Mesenchymal stem cell (in vitro differentiated cells and primary cell): Measurements from ENCODE around the gene RPRD2.

ENCODE experiments used
- DNase-seq: peaks from one replicate; pipeline ENCODE4 v3.0.0-alpha.2; 2013
- H2AFZ ChIP-seq: one replicate; pipeline ENCODE4 v1.6.1; 2013; ENCODE audit warnings: low read depth, mild to moderate bottlenecking, control low read depth, inconsistent platforms, low read length, moderate library complexity
- H2AK5ac ChIP-seq: 2 replicates; pipeline ENCODE4 v1.6.1; 2013; ENCODE audit warnings: low read length, moderate library complexity, mild to moderate bottlenecking, inconsistent platforms; ENCODE audit not compliant: severe bottlenecking
- H2BK120ac ChIP-seq: one replicate; pipeline ENCODE4 v1.6.1; 2013; ENCODE audit warnings: low read depth, mild to moderate bottlenecking, inconsistent platforms, low read length, moderate library complexity
- H2BK12ac ChIP-seq, 2 experiments: one replicate each; pipeline ENCODE4 v1.6.1; 2013; ENCODE audit warnings: inconsistent platforms in 2 of 2, low read length in 2 of 2, mild to moderate bottlenecking in 2 of 2, moderate library complexity in 2 of 2, control low read depth in 1 of 2
- H2BK15ac ChIP-seq: one replicate; pipeline ENCODE4 v1.6.1; 2013; ENCODE audit warnings: mild to moderate bottlenecking, low read depth, inconsistent platforms; ENCODE audit not compliant: poor library complexity, severe bottlenecking
- H2BK5ac ChIP-seq: 2 replicates; pipeline ENCODE4 v1.6.1; 2013; ENCODE audit warnings: low read depth, mild to moderate bottlenecking, low read length, control low read depth, inconsistent platforms; ENCODE audit not compliant: poor library complexity, severe bottlenecking
- H3K14ac ChIP-seq, 2 experiments: one replicate each; pipeline ENCODE4 v1.6.1; 2013; ENCODE audit warnings: inconsistent platforms in 2 of 2, low read length in 2 of 2, control low read depth in 1 of 2, mild to moderate bottlenecking in 1 of 2, moderate library complexity in 1 of 2
- H3K18ac ChIP-seq, 2 experiments: one replicate each; pipeline ENCODE4 v1.6.1; 2013; ENCODE audit warnings: inconsistent platforms in 2 of 2, low read length in 2 of 2, control low read depth in 1 of 2, low read depth in 1 of 2, mild to moderate bottlenecking in 1 of 2
- H3K23ac ChIP-seq, 2 experiments: one replicate each; pipeline ENCODE4 v1.6.1; 2013; ENCODE audit warnings: inconsistent platforms in 2 of 2, low read length in 2 of 2, mild to moderate bottlenecking in 2 of 2, moderate library complexity in 2 of 2, control low read depth in 1 of 2
- H3K27ac ChIP-seq: 2 replicates; pipeline ENCODE4 v1.5.1; 2013; ENCODE audit warnings: mild to moderate bottlenecking, moderate library complexity, low read length, control low read depth, inconsistent platforms; ENCODE audit not compliant: poor library complexity, severe bottlenecking
- H3K27me3 ChIP-seq, 2 experiments: 2 replicates each; pipeline versions ENCODE4 v1.6.1 to v1.7.0; 2013; ENCODE audit warnings: low read length in 2 of 2, mild to moderate bottlenecking in 2 of 2, moderate library complexity in 2 of 2, control low read depth in 1 of 2, inconsistent platforms in 1 of 2; ENCODE audit not compliant: control insufficient read depth in 1 of 2, insufficient read depth in 1 of 2
- H3K36me3 ChIP-seq, 2 experiments: 2 replicates each; pipeline versions ENCODE4 v1.6.1 to v1.7.0; 2013; ENCODE audit warnings: low read length in 2 of 2, control low read depth in 1 of 2, inconsistent platforms in 1 of 2, low read depth in 1 of 2, mild to moderate bottlenecking in 1 of 2; ENCODE audit not compliant: insufficient read depth in 2 of 2, control insufficient read depth in 1 of 2
- H3K4ac ChIP-seq, 2 experiments: one replicate each; pipeline ENCODE4 v1.6.1; 2013; ENCODE audit warnings: inconsistent platforms in 2 of 2, low read length in 2 of 2, mild to moderate bottlenecking in 2 of 2, moderate library complexity in 2 of 2, control low read depth in 1 of 2, low read depth in 1 of 2
- H3K4me1 ChIP-seq: 2 replicates; pipeline ENCODE4 v1.6.1; 2013; ENCODE audit warnings: low read depth, low read length, control low read depth; ENCODE audit not compliant: control insufficient read depth, insufficient read depth
- H3K4me2 ChIP-seq: 2 replicates; pipeline ENCODE4 v1.6.1; 2013; ENCODE audit warnings: low read length, mild to moderate bottlenecking, inconsistent platforms; ENCODE audit not compliant: poor library complexity, severe bottlenecking
- H3K4me3 ChIP-seq, 2 experiments: 2 replicates each; pipeline versions ENCODE4 v1.5.1 to v1.7.0; 2013; ENCODE audit warnings: low read length in 2 of 2, mild to moderate bottlenecking in 2 of 2, control low read depth in 1 of 2, low read depth in 1 of 2; ENCODE audit not compliant: insufficient read depth in 1 of 2
- H3K79me1 ChIP-seq: replicated peaks from 2 replicates; pipeline ENCODE4 v1.6.1; 2013; ENCODE audit warnings: mild to moderate bottlenecking, control low read depth, low read length, inconsistent platforms; ENCODE audit not compliant: poor library complexity, severe bottlenecking
- H3K9ac ChIP-seq: 2 replicates; pipeline ENCODE4 v1.7.0; 2013; ENCODE audit warnings: mild to moderate bottlenecking, low read length, moderate library complexity
- H3K9me3 ChIP-seq: 2 replicates; pipeline ENCODE4 v1.7.0; 2013; ENCODE audit warnings: mild to moderate bottlenecking, low read length; ENCODE audit not compliant: control insufficient read depth
- H4K8ac ChIP-seq: one replicate; pipeline ENCODE4 v1.6.1; 2013; ENCODE audit warnings: inconsistent platforms, mild to moderate bottlenecking, low read length, moderate library complexity
- H4K91ac ChIP-seq: one replicate; pipeline ENCODE4 v1.6.1; 2013; ENCODE audit warnings: mild to moderate bottlenecking, low read length, inconsistent platforms
- whole genome bisulfite sequencing: methylation state at CpG from one replicate; pipeline ENCODE4 v1.1.7; 2013; ENCODE audit warnings: mixed read lengths; 5-methylcytosine and 5-hydroxymethylcytosine counted together

The RPRD2 gene

GRCh38 chr1:150484861-150485260, 120.9 kb downstream of the RPRD2 start:
- no peak overlapping the region for H2BK12ac ChIP-seq
- H2AK5ac ChIP-seq = no peak overlapping the region
- H3K27me3 ChIP-seq = no peaks in the 10 kb centered on the region
- peaks cover 4 to 11% of the 10 kb centered on the region in 2 experiments for H3K36me3 ChIP-seq
- no peak overlapping the region for H3K4me3 ChIP-seq
- H4K8ac ChIP-seq = no peak overlapping the region
- H3K4ac ChIP-seq = no peak overlapping the region
- peak overlapping the region; percentile 68 for H3K9ac ChIP-seq
- no peaks in the 10 kb centered on the region for H3K9me3 ChIP-seq
- H3K18ac ChIP-seq = no peak overlapping the region
- DNase-seq = peak; percentile 32
- H2BK5ac ChIP-seq = no peak overlapping the region
- no peak overlapping the region for H2AFZ ChIP-seq
- H3K79me1 ChIP-seq = peaks cover 8% of the 10 kb centered on the region
- H2BK120ac ChIP-seq = no peak overlapping the region
- WGBS = 56% methylated on average over 2 of the region's 2 CpGs
- H3K4me2 ChIP-seq = no peak overlapping the region
- no peak overlapping the region for H3K23ac ChIP-seq
- H3K27ac ChIP-seq = no peak overlapping the region
- H4K91ac ChIP-seq = no peak overlapping the region
- peaks cover 4% of the 10 kb centered on the region for H3K4me1 ChIP-seq
- H3K14ac ChIP-seq = no peak overlapping the region
- no peak overlapping the region for H2BK15ac ChIP-seq

GRCh38 chr1:150486966-150487762, 123.2 kb downstream of the RPRD2 start, which contains the start of gene TARS2:
Gene TARS2, plus strand, starts transcription at chr1:150487419. Its CDS starts 32 bp downstream, at chr1:150487451.
- WGBS = under 1% methylated on average over 27 of the region's 30 CpGs
- H3K4me2 ChIP-seq = peak within 1 kb of the TSS; percentile 92
- no peaks in the 10 kb centered on the region for H3K9me3 ChIP-seq
- H3K36me3 ChIP-seq = peaks cover 6 to 29% of the 10 kb centered on the region in 2 experiments
- peaks cover 4% of the 10 kb centered on the region for H3K4me1 ChIP-seq
- H3K27ac ChIP-seq = no peak within 1 kb of the TSS
- peak within 1 kb of the TSS; percentile 80 for H4K91ac ChIP-seq
- H2BK15ac ChIP-seq = peak within 1 kb of the TSS; percentile 69
- H3K23ac ChIP-seq = no peak within 1 kb of the TSS
- H3K27me3 ChIP-seq = no peaks in the 10 kb centered on the region
- DNase-seq = peak; percentile 99
- peak within 1 kb of the TSS; percentile 92 for H2BK120ac ChIP-seq
- H3K18ac ChIP-seq = peak within 1 kb of the TSS; percentile 89 to 92
- H3K4ac ChIP-seq = peak within 1 kb of the TSS; percentile 75 to 88
- H3K79me1 ChIP-seq = peaks cover 8% of the 10 kb centered on the region
- H4K8ac ChIP-seq = peak within 1 kb of the TSS; percentile 96
- H2AFZ ChIP-seq = peak within 1 kb of the TSS; percentile 86
- H2BK5ac ChIP-seq = no peak within 1 kb of the TSS
- H2AK5ac ChIP-seq = no peak within 1 kb of the TSS
- H2BK12ac ChIP-seq = no peak within 1 kb of the TSS
- peak within 1 kb of the TSS; percentile 96 for H3K9ac ChIP-seq
- H3K4me3 ChIP-seq = peak within 1 kb of the TSS; percentile 81 to 94
- H3K14ac ChIP-seq = no peak within 1 kb of the TSS

GRCh38 chr1:150487763-150488115, 123.8 kb downstream of the RPRD2 start:
- peak overlapping the region; percentile 83 for H3K4me2 ChIP-seq
- no peak overlapping the region for H2BK12ac ChIP-seq
- no peak overlapping the region for H2BK120ac ChIP-seq
- H3K4ac ChIP-seq = peak overlapping the region in 1 of 2 experiments; percentile 75
- no peak overlapping the region for H3K23ac ChIP-seq
- peaks cover 11 to 34% of the 10 kb centered on the region in 2 experiments for H3K36me3 ChIP-seq
- peak overlapping the region; percentile 81 to 94 for H3K4me3 ChIP-seq
- H2BK15ac ChIP-seq = no peak overlapping the region
- H3K79me1 ChIP-seq = peaks cover 8% of the 10 kb centered on the region
- no peak overlapping the region for H2AFZ ChIP-seq
- H3K4me1 ChIP-seq = peaks cover 4% of the 10 kb centered on the region
- peak overlapping the region; percentile 96 for H3K9ac ChIP-seq
- no peak for DNase-seq
- no peak overlapping the region for H3K27ac ChIP-seq
- no peaks in the 10 kb centered on the region for H3K9me3 ChIP-seq
- H4K91ac ChIP-seq = peak overlapping the region; percentile 48
- no peak overlapping the region for H3K18ac ChIP-seq
- no peak overlapping the region for H2BK5ac ChIP-seq
- 11% methylated on average over 6 of the region's 7 CpGs for WGBS
- peak overlapping the region; percentile 96 for H4K8ac ChIP-seq
- no peaks in the 10 kb centered on the region for H3K27me3 ChIP-seq
- H3K14ac ChIP-seq = no peak overlapping the region
- H2AK5ac ChIP-seq = no peak overlapping the region

- H4K91ac ChIP-seq = no peak overlapping the region
- H4K8ac ChIP-seq = no peak overlapping the region
- no peak overlapping the region for H2AFZ ChIP-seq
These were observed 129.2 kb downstream of the RPRD2 start for GRCh38 chr1:150493175-150493574.

More at GRCh38 chr1:150493175-150493574, 129.2 kb downstream of the RPRD2 start:
- Histone ChIP-seq H3K79me1 (peaks cover 1% of the 10 kb centered on the region), H3K4me3 (no peak overlapping the region), H3K4me2 (no peak overlapping the region), H2BK5ac (no peak overlapping the region), H2BK120ac (no peak overlapping the region), H3K14ac (no peak overlapping the region), H3K4ac (no peak overlapping the region), H3K4me1 (no peaks in the 10 kb centered on the region), H3K18ac (no peak overlapping the region), H3K23ac (no peak overlapping the region), H2BK12ac (no peak overlapping the region), H3K27ac (no peak overlapping the region), H3K27me3 (no peaks in the 10 kb centered on the region), H3K36me3 (peaks cover 32 to 64% of the 10 kb centered on the region in 2 experiments), H2AK5ac (no peak overlapping the region), H3K9ac (no peak overlapping the region), H2BK15ac (no peak overlapping the region), H3K9me3 (no peaks in the 10 kb centered on the region)
- WGBS = 100% methylated on average over 6 of the region's 8 CpGs
- DNase-seq = no peak
